Keratinocyte (primary cell): ENCODE data around the gene HDGFL2.

Source experiments
- EZH2 ChIP-seq: IDR thresholded peaks from one replicate; pipeline ENCODE4 v1.6.1; 2012; ENCODE audit warnings: inconsistent platforms, mild to moderate bottlenecking, low read length, moderate library complexity
- TF ChIP-seq, protein P1 (sequence below), 3 experiments: IDR thresholded peaks in 1 of 3; conservative IDR thresholded peaks in 1 of 3; optimal IDR thresholded peaks in 1 of 3; 2 replicates in 2 of 3; 3 replicates in 1 of 3; pipeline versions ENCODE3 to v1.5.1; 2011; ENCODE audit warnings: low read length in 3 of 3, mild to moderate bottlenecking in 3 of 3, moderate library complexity in 2 of 3, control low read depth in 1 of 3, inconsistent platforms in 1 of 3; ENCODE audit not compliant: insufficient read depth in 2 of 3; ENCODE audit errors: extremely low read depth in 1 of 3

DNA sequence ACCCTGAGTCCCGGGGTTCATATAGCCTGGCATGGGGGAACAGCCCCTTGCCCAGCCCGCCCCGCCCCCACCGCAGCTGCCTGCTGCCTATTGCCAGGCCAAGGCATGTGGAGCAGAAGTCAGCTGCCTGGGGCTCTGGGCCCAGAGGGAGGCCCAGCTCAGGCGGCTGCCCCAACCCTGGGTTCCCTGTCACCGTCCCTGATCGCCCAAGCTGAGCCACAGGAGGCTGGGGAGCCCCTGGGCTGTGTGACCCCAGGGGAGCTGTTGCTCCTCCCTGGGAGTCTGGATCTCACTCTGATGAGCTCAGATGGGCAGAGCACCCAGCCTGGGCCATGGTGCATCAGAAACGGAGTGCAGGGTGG, 44.8 kb downstream of the HDGFL2 start:
- TF ChIP-seq, protein P1, sequence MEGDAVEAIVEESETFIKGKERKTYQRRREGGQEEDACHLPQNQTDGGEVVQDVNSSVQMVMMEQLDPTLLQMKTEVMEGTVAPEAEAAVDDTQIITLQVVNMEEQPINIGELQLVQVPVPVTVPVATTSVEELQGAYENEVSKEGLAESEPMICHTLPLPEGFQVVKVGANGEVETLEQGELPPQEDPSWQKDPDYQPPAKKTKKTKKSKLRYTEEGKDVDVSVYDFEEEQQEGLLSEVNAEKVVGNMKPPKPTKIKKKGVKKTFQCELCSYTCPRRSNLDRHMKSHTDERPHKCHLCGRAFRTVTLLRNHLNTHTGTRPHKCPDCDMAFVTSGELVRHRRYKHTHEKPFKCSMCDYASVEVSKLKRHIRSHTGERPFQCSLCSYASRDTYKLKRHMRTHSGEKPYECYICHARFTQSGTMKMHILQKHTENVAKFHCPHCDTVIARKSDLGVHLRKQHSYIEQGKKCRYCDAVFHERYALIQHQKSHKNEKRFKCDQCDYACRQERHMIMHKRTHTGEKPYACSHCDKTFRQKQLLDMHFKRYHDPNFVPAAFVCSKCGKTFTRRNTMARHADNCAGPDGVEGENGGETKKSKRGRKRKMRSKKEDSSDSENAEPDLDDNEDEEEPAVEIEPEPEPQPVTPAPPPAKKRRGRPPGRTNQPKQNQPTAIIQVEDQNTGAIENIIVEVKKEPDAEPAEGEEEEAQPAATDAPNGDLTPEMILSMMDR (optimal IDR thresholded peaks at IDR 0.05 in 1 of 3, IDR thresholded peaks at IDR 0.05 in 1 of 3, conservative IDR thresholded peaks at IDR 0.05 in 1 of 3; ENCODE audit: extremely low read depth in 1 of 3, insufficient read depth in 2 of 3, low read length in 3 of 3) = no peak
- TF ChIP-seq EZH2 = no peak
